ENCODE data around the gene RAB34.

Gene RAB34

GRCh38 chr17:28686296-28686695 is 31.4 kb downstream of the RAB34 start:
- H3K4me3 ChIP-seq (ENCODE audit: low read depth in 1 of 5, low read length in 5 of 5) = no peak overlapping the region
- H3K9me3 ChIP-seq (ENCODE audit: control insufficient read depth in 5 of 5, low read length in 5 of 5) = no peaks in the 10 kb centered on the region
- no peak overlapping the region for H3K27ac ChIP-seq (ENCODE audit: low read depth, low read length)
- peaks cover 33 to 99% (median 97%) of the 10 kb centered on the region in 5 donors for H3K36me3 ChIP-seq (ENCODE audit: control insufficient read depth in 5 of 5, insufficient read depth in 5 of 5, low read length in 5 of 5)
- H3K4me1 ChIP-seq (ENCODE audit: control insufficient read depth in 5 of 5, insufficient read depth in 5 of 5, low read length in 5 of 5) = no peaks in the 10 kb centered on the region
- no peaks in the 10 kb centered on the region for H3K27me3 ChIP-seq (ENCODE audit: control insufficient read depth in 5 of 5, insufficient read depth in 4 of 5, low read length in 5 of 5)
- no peak overlapping the region for H3K9ac ChIP-seq (ENCODE audit: low read length in 5 of 5)

GRCh38 chr17:28685366-28685765 is 32.3 kb downstream of the RAB34 start:
- H3K4me3 ChIP-seq (ENCODE audit: low read depth in 1 of 5, low read length in 5 of 5) = no peak overlapping the region
- no peaks in the 10 kb centered on the region for H3K4me1 ChIP-seq (ENCODE audit: control insufficient read depth in 5 of 5, insufficient read depth in 5 of 5, low read length in 5 of 5)
- peaks cover 35 to 99% (median 97%) of the 10 kb centered on the region in 5 donors for H3K36me3 ChIP-seq (ENCODE audit: control insufficient read depth in 5 of 5, insufficient read depth in 5 of 5, low read length in 5 of 5)
- H3K9ac ChIP-seq (ENCODE audit: low read length in 5 of 5) = peak overlapping the region in 1 of 5 donors; percentile 13
- no peak overlapping the region for H3K27ac ChIP-seq (ENCODE audit: low read depth, low read length)
- H3K9me3 ChIP-seq (ENCODE audit: control insufficient read depth in 5 of 5, low read length in 5 of 5) = no peaks in the 10 kb centered on the region
- no peaks in the 10 kb centered on the region for H3K27me3 ChIP-seq (ENCODE audit: control insufficient read depth in 5 of 5, insufficient read depth in 4 of 5, low read length in 5 of 5)

GRCh38 chr17:28684963-28685362 is 32.7 kb downstream of the RAB34 start:
- no peak overlapping the region for H3K27ac ChIP-seq (ENCODE audit: low read depth, low read length)
- peaks cover 32 to 99% (median 94%) of the 10 kb centered on the region in 5 donors for H3K36me3 ChIP-seq (ENCODE audit: control insufficient read depth in 5 of 5, insufficient read depth in 5 of 5, low read length in 5 of 5)
- peak overlapping the region in 1 of 5 donors; percentile 13 for H3K9ac ChIP-seq (ENCODE audit: low read length in 5 of 5)
- no peaks in the 10 kb centered on the region for H3K4me1 ChIP-seq (ENCODE audit: control insufficient read depth in 5 of 5, insufficient read depth in 5 of 5, low read length in 5 of 5)
- no peaks in the 10 kb centered on the region for H3K27me3 ChIP-seq (ENCODE audit: control insufficient read depth in 5 of 5, insufficient read depth in 4 of 5, low read length in 5 of 5)
- H3K4me3 ChIP-seq (ENCODE audit: low read depth in 1 of 5, low read length in 5 of 5) = no peak overlapping the region
- no peaks in the 10 kb centered on the region for H3K9me3 ChIP-seq (ENCODE audit: control insufficient read depth in 5 of 5, low read length in 5 of 5)

GRCh38 chr17:28682655-28683054 is 35.0 kb downstream of the RAB34 start:
- Histone ChIP-seq H3K27me3 (ENCODE audit: control insufficient read depth in 5 of 5, insufficient read depth in 4 of 5, low read length in 5 of 5) (no peaks in the 10 kb centered on the region), H3K27ac (ENCODE audit: low read depth, low read length) (no peak overlapping the region), H3K9ac (ENCODE audit: low read length in 5 of 5) (no peak overlapping the region), H3K36me3 (ENCODE audit: control insufficient read depth in 5 of 5, insufficient read depth in 5 of 5, low read length in 5 of 5) (peaks cover 24 to 98% (median 92%) of the 10 kb centered on the region in 5 donors), H3K4me1 (ENCODE audit: control insufficient read depth in 5 of 5, insufficient read depth in 5 of 5, low read length in 5 of 5) (no peaks in the 10 kb centered on the region), H3K9me3 (ENCODE audit: control insufficient read depth in 5 of 5, low read length in 5 of 5) (no peaks in the 10 kb centered on the region), H3K4me3 (ENCODE audit: low read depth in 1 of 5, low read length in 5 of 5) (no peak overlapping the region)

GRCh38 chr17:28675980-28676379 is 41.7 kb downstream of the RAB34 start:
- no peaks in the 10 kb centered on the region for H3K27me3 ChIP-seq (ENCODE audit: control insufficient read depth in 5 of 5, insufficient read depth in 4 of 5, low read length in 5 of 5)
- no peaks in the 10 kb centered on the region for H3K4me1 ChIP-seq (ENCODE audit: control insufficient read depth in 5 of 5, insufficient read depth in 5 of 5, low read length in 5 of 5)
- H3K36me3 ChIP-seq (ENCODE audit: control insufficient read depth in 5 of 5, insufficient read depth in 5 of 5, low read length in 5 of 5) = peaks cover 37 to 100% (median 92%) of the 10 kb centered on the region in 5 donors
- no peak overlapping the region for H3K9ac ChIP-seq (ENCODE audit: low read length in 5 of 5)
- H3K4me3 ChIP-seq (ENCODE audit: low read depth in 1 of 5, low read length in 5 of 5) = no peak overlapping the region
- no peaks in the 10 kb centered on the region for H3K9me3 ChIP-seq (ENCODE audit: control insufficient read depth in 5 of 5, low read length in 5 of 5)
- no peak overlapping the region for H3K27ac ChIP-seq (ENCODE audit: low read depth, low read length)

GRCh38 chr17:28675490-28675889 is 42.2 kb downstream of the RAB34 start:
- H3K4me1 ChIP-seq (ENCODE audit: control insufficient read depth in 5 of 5, insufficient read depth in 5 of 5, low read length in 5 of 5) = no peaks in the 10 kb centered on the region
- peaks cover 39 to 99% (median 90%) of the 10 kb centered on the region in 5 donors for H3K36me3 ChIP-seq (ENCODE audit: control insufficient read depth in 5 of 5, insufficient read depth in 5 of 5, low read length in 5 of 5)
- H3K27me3 ChIP-seq (ENCODE audit: control insufficient read depth in 5 of 5, insufficient read depth in 4 of 5, low read length in 5 of 5) = no peaks in the 10 kb centered on the region
- no peak overlapping the region for H3K4me3 ChIP-seq (ENCODE audit: low read depth in 1 of 5, low read length in 5 of 5)
- no peak overlapping the region for H3K9ac ChIP-seq (ENCODE audit: low read length in 5 of 5)
- no peaks in the 10 kb centered on the region for H3K9me3 ChIP-seq (ENCODE audit: control insufficient read depth in 5 of 5, low read length in 5 of 5)
- no peak overlapping the region for H3K27ac ChIP-seq (ENCODE audit: low read depth, low read length)

GRCh38 chr17:28669918-28670317 is 47.8 kb downstream of the RAB34 start:
- H3K9ac ChIP-seq (ENCODE audit: low read length in 5 of 5) = no peak overlapping the region
- H3K36me3 ChIP-seq (ENCODE audit: control insufficient read depth in 5 of 5, insufficient read depth in 5 of 5, low read length in 5 of 5) = peaks cover 35 to 67% (median 56%) of the 10 kb centered on the region in 5 donors
- no peak overlapping the region for H3K4me3 ChIP-seq (ENCODE audit: low read depth in 1 of 5, low read length in 5 of 5)

GRCh38 chr17:28667870-28668269 is 49.8 kb downstream of the RAB34 start:
- no peaks in the 10 kb centered on the region for H3K27me3 ChIP-seq (ENCODE audit: control insufficient read depth in 5 of 5, insufficient read depth in 4 of 5, low read length in 5 of 5)
- H3K4me3 ChIP-seq (ENCODE audit: low read depth in 1 of 5, low read length in 5 of 5) = no peak overlapping the region
- peaks cover 23 to 50% (median 41%) of the 10 kb centered on the region in 5 donors for H3K36me3 ChIP-seq (ENCODE audit: control insufficient read depth in 5 of 5, insufficient read depth in 5 of 5, low read length in 5 of 5)
- H3K27ac ChIP-seq (ENCODE audit: low read depth, low read length) = no peak overlapping the region
- H3K4me1 ChIP-seq (ENCODE audit: control insufficient read depth in 5 of 5, insufficient read depth in 5 of 5, low read length in 5 of 5) = peaks cover 4 to 20% (median 15%) of the 10 kb centered on the region in 5 donors
- peak overlapping the region in 1 of 5 donors; percentile 28 for H3K9ac ChIP-seq (ENCODE audit: low read length in 5 of 5)
- no peaks in the 10 kb centered on the region for H3K9me3 ChIP-seq (ENCODE audit: control insufficient read depth in 5 of 5, low read length in 5 of 5)

More at GRCh38 chr17:28669918-28670317, 47.8 kb downstream of the RAB34 start:
- Histone ChIP-seq H3K27ac (ENCODE audit: low read depth, low read length) (no peak overlapping the region), H3K27me3 (ENCODE audit: control insufficient read depth in 5 of 5, insufficient read depth in 4 of 5, low read length in 5 of 5) (no peaks in the 10 kb centered on the region), H3K4me1 (ENCODE audit: control insufficient read depth in 5 of 5, insufficient read depth in 5 of 5, low read length in 5 of 5) (peaks cover 0 to 7% (median 0%) of the 10 kb centered on the region in 5 donors), H3K9me3 (ENCODE audit: control insufficient read depth in 5 of 5, low read length in 5 of 5) (no peaks in the 10 kb centered on the region)

- Histone ChIP-seq H3K27ac (ENCODE audit: low read depth, low read length) (no peak overlapping the region), H3K4me3 (ENCODE audit: low read depth in 1 of 5, low read length in 5 of 5) (no peak overlapping the region), H3K36me3 (ENCODE audit: control insufficient read depth in 5 of 5, insufficient read depth in 5 of 5, low read length in 5 of 5) (peaks cover 11 to 33% (median 26%) of the 10 kb centered on the region in 5 donors)
These were observed 51.7 kb downstream of the RAB34 start for GRCh38 chr17:28665994-28666393.

More at GRCh38 chr17:28665994-28666393, 51.7 kb downstream of the RAB34 start:
- no peaks in the 10 kb centered on the region for H3K27me3 ChIP-seq (ENCODE audit: control insufficient read depth in 5 of 5, insufficient read depth in 4 of 5, low read length in 5 of 5)
- no peaks in the 10 kb centered on the region for H3K9me3 ChIP-seq (ENCODE audit: control insufficient read depth in 5 of 5, low read length in 5 of 5)
- peaks cover 4 to 29% (median 25%) of the 10 kb centered on the region in 5 donors for H3K4me1 ChIP-seq (ENCODE audit: control insufficient read depth in 5 of 5, insufficient read depth in 5 of 5, low read length in 5 of 5)
- H3K9ac ChIP-seq (ENCODE audit: low read length in 5 of 5) = no peak overlapping the region
